ACC112 (cell line): Measurements from ENCODE around the gene NOTCH2.

Experiments used
- H2AFZ ChIP-seq: fragments of 200-600 bp; sonication (generic); one replicate; pipeline ENCODE4 v1.6.0; 2017; ENCODE audit warnings: antibody characterized with exemption, low read length; ENCODE audit not compliant: unreplicated experiment
- H3K27ac ChIP-seq: fragments of 200-600 bp; sonication (generic); 2 replicates; pipeline ENCODE4 v1.5.1; 2014; ENCODE audit warnings: low read depth, mild to moderate bottlenecking, antibody characterized with exemption, low read length, moderate library complexity
- H3K27me3 ChIP-seq: fragments of 200-600 bp; sonication (generic); 2 replicates; pipeline ENCODE4 v1.6.1; 2014; ENCODE audit warnings: mild to moderate bottlenecking, antibody characterized with exemption, low read length, moderate library complexity, mixed read lengths; ENCODE audit not compliant: insufficient read depth
- H3K36me3 ChIP-seq: fragments of 200-600 bp; sonication (generic); 2 replicates; pipeline ENCODE4 v1.6.1; 2016; ENCODE audit warnings: mild to moderate bottlenecking, antibody characterized with exemption, low read length, moderate library complexity, mixed read lengths; ENCODE audit not compliant: insufficient read depth
- H3K4me1 ChIP-seq: fragments of 200-600 bp; sonication (generic); one replicate; pipeline ENCODE4 v1.6.1; 2016; ENCODE audit warnings: low read length, mixed read lengths; ENCODE audit not compliant: insufficient read depth, unreplicated experiment, control insufficient read depth
- H3K4me3 ChIP-seq: fragments of 200-600 bp; sonication (generic); 2 replicates; pipeline ENCODE4 v1.5.1; 2014; ENCODE audit warnings: mild to moderate bottlenecking, low read depth, low read length
- H3K79me2 ChIP-seq: fragments of 200-600 bp; sonication (generic); one replicate; pipeline ENCODE4 v1.6.0; 2016; ENCODE audit warnings: low read length; ENCODE audit not compliant: control insufficient read depth, unreplicated experiment, insufficient read depth

NOTCH2 gene

GRCh38 chr1:119871881-119872280, 197.6 kb downstream of the NOTCH2 start:
- Histone ChIP-seq H2AFZ (no peak overlapping the region), H3K4me3 (no peak overlapping the region), H3K79me2 (no peaks in the 10 kb centered on the region), H3K36me3 (no peaks in the 10 kb centered on the region), H3K4me1 (peaks cover 10% of the 10 kb centered on the region), H3K27ac (no peak overlapping the region), H3K27me3 (no peaks in the 10 kb centered on the region)

GRCh38 chr1:119870917-119871596, 198.4 kb downstream of the NOTCH2 start:
- peak overlapping the region; percentile 41 for H2AFZ ChIP-seq
- peaks cover 10% of the 10 kb centered on the region for H3K4me1 ChIP-seq
- H3K36me3 ChIP-seq = no peaks in the 10 kb centered on the region
- no peak overlapping the region for H3K27ac ChIP-seq
- peak overlapping the region; percentile 32 for H3K4me3 ChIP-seq
- H3K27me3 ChIP-seq = no peaks in the 10 kb centered on the region
- no peaks in the 10 kb centered on the region for H3K79me2 ChIP-seq

DNA sequence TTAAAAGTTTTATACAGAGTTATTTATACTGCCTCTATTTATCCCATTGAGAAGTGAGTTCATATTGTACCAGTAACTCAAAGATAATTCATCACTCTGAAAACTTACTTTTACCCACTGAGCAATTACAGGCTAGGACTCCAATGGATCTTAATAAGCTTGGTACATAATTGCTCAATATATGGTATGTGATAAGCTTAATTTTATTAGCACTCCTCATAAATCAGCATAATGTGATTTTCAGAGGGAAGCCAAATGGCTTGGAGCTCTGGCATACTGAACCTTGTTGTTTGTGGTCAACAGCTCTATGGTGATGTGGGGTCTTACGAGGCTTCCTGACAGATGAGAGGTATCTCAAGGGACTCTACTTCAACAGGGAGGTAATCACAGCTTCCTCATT, 199.5 kb downstream of the NOTCH2 start:
- H3K27me3 ChIP-seq = no peaks in the 10 kb centered on the region
- H3K27ac ChIP-seq = no peak overlapping the region
- H3K36me3 ChIP-seq = no peaks in the 10 kb centered on the region
- no peaks in the 10 kb centered on the region for H3K79me2 ChIP-seq
- no peak overlapping the region for H2AFZ ChIP-seq
- H3K4me3 ChIP-seq = no peak overlapping the region
- peaks cover 10% of the 10 kb centered on the region for H3K4me1 ChIP-seq

DNA sequence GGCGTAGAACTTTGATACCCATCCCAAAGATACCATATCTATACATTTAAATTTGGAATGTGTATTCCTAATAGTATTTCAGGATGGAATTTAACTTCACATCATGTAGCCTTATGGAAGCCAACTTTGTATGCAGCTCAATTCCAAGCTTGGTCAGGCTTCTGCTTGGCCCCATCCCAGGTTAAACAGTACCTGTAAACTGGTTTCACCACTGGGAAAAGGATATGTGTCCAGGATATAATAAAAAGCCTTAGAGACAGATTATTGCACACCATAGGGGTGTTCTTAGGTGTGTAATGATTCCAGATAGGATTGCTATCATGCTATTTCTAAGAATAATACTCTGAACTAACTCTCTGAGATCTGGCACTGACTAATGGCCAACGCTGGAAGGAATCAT, 201.3 kb downstream of the NOTCH2 start:
- Histone ChIP-seq H3K79me2 (no peaks in the 10 kb centered on the region), H3K27me3 (no peaks in the 10 kb centered on the region), H3K36me3 (no peaks in the 10 kb centered on the region), H3K27ac (no peak overlapping the region), H3K4me1 (no peaks in the 10 kb centered on the region), H2AFZ (no peak overlapping the region), H3K4me3 (no peak overlapping the region)

- Histone ChIP-seq H3K36me3 (no peaks in the 10 kb centered on the region), H2AFZ (no peak overlapping the region), H3K27ac (no peak overlapping the region), H3K4me1 (no peaks in the 10 kb centered on the region), H3K4me3 (no peak overlapping the region), H3K79me2 (no peaks in the 10 kb centered on the region), H3K27me3 (no peaks in the 10 kb centered on the region)
These were observed 203.0 kb downstream of the NOTCH2 start for GRCh38 chr1:119866451-119866850.

GRCh38 chr1:119865627-119866026, 203.8 kb downstream of the NOTCH2 start:
- H3K27me3 ChIP-seq = no peaks in the 10 kb centered on the region
- peak overlapping the region; percentile 32 for H2AFZ ChIP-seq
- no peak overlapping the region for H3K27ac ChIP-seq
- no peaks in the 10 kb centered on the region for H3K36me3 ChIP-seq
- H3K79me2 ChIP-seq = no peaks in the 10 kb centered on the region
- no peak overlapping the region for H3K4me3 ChIP-seq
- no peaks in the 10 kb centered on the region for H3K4me1 ChIP-seq

- Histone ChIP-seq H3K79me2 (no peaks in the 10 kb centered on the region), H3K27me3 (no peaks in the 10 kb centered on the region), H3K27ac (no peak overlapping the region), H3K4me3 (no peak overlapping the region), H3K36me3 (no peaks in the 10 kb centered on the region), H3K4me1 (peaks cover 17% of the 10 kb centered on the region), H2AFZ (no peak overlapping the region)
These were observed 207.2 kb downstream of the NOTCH2 start for GRCh38 chr1:119862276-119862675.
